Astrocyte of the spinal cord (primary cell): Measurements from ENCODE around the gene SLC26A1.

Experiments
- DNase-seq: peaks from one replicate; pipeline ENCODE4 v3.0.0; 2011; ENCODE audit warnings: low read depth, low spot score
- H3K4me3 ChIP-seq: 2 replicates; pipeline ENCODE4 v1.5.1; 2011; ENCODE audit warnings: low read depth, mild to moderate bottlenecking, low read length, moderate library complexity
- in situ Hi-C: cut with HindIII; loops from 2 replicates; pipeline ENCODE4 v1.10.0; 2017; ENCODE audit warnings: low sequenced_read_pairs
- TF ChIP-seq, protein P1 (sequence below): IDR thresholded peaks from 2 replicates; pipeline ENCODE4 v1.5.1; 2012; ENCODE audit warnings: low read depth, mild to moderate bottlenecking, low read length, inconsistent platforms

SLC26A1 gene

DNA sequence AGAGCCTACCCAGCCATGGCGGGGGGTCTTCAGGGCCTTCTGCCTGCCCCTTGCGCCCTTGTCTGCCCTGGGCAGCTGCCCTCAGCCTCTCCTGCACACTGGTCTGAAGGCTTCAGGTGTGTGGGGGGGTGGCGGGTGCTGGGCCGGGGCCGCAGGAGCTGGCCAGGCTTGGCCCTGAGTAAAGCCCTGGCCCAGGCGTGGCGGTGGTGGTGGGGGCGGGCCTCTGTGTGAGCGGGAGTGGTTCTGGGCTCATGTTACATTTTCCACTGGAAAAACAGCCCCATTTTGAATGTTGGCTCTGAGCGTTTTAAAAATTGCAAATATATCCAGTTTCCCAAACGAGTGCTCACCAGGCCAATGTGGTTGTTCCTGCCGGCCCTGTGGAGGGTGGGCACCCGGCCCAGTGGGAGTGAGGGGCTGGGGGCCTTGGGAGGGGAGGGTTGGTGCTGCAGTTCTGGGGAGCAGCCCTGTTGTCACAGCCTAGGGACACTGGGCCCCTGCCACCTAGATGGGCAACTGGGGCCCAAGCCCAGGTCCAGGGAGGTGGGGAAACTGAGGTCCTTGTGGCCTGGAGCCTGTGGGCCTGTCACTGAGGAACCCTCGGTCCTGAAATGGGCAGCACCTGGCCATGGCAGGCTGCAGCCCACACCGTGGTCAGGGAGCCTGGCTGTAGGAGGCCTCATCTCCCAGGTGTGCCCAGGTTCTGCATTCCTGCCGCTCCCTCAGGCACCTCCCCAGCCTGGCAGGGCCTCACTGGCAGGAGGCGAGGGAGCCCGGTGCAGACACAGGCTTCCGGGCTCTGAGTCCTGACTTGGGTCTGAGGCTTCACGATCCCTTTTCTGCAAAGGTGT is 46.5 kb upstream of the SLC26A1 start:
- DNase-seq: peak; percentile 61
- TF ChIP-seq, protein P1, sequence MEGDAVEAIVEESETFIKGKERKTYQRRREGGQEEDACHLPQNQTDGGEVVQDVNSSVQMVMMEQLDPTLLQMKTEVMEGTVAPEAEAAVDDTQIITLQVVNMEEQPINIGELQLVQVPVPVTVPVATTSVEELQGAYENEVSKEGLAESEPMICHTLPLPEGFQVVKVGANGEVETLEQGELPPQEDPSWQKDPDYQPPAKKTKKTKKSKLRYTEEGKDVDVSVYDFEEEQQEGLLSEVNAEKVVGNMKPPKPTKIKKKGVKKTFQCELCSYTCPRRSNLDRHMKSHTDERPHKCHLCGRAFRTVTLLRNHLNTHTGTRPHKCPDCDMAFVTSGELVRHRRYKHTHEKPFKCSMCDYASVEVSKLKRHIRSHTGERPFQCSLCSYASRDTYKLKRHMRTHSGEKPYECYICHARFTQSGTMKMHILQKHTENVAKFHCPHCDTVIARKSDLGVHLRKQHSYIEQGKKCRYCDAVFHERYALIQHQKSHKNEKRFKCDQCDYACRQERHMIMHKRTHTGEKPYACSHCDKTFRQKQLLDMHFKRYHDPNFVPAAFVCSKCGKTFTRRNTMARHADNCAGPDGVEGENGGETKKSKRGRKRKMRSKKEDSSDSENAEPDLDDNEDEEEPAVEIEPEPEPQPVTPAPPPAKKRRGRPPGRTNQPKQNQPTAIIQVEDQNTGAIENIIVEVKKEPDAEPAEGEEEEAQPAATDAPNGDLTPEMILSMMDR: no peak
- no peak overlapping the region for H3K4me3 ChIP-seq
- in situ Hi-C loops: no loop called here

GRCh38 chr4:1038948-1039492 is 45.8 kb upstream of the SLC26A1 start:
- in situ Hi-C loops: no loop called here
- no peak for DNase-seq
- TF ChIP-seq, protein P1: no peak
- no peak overlapping the region for H3K4me3 ChIP-seq

DNA sequence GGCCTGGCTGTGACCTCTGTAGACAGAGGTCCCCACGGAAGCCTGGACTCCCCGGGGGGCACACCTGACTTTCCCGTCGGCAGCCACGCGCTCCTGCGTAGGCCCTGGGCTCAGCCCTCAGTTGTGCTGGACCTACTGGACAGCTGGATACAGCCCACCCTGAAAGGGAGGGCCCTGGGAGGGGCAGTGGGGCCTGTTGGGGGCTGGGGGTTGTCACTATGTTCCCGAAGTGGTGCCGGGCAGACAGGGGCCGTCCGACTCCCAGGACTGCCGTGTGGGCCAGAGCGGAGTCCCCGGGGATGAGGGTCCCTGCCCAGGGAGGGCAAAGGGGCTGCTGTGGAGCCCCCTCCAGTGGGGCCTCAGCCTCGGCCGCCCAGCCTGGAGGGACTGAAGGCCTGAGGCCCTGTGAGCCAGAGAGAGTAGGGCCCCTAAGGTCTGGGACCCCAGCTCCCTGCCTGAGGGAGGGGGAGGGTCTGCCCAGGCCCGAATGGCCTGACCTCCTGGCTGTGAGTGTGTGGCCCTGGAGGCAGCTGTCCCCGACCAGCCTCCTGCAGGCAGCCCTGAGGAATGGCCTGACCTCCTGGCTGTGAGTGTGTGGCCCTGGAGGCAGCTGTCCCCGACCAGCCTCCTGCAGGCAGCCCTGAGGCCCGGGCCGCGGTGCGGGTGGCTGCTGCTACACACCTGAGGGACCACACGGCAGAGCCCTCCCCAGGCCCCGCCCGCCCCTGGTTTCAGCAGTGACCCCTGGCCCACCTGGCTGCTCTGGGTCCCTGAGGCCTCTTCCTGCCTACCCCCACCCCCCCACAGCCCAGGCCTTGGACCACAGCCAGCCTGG is 44.0 kb upstream of the SLC26A1 start:
- in situ Hi-C loops: no loop called here
- TF ChIP-seq, protein P1: no peak
- no peak for DNase-seq
- H3K4me3 ChIP-seq: no peak overlapping the region

DNA sequence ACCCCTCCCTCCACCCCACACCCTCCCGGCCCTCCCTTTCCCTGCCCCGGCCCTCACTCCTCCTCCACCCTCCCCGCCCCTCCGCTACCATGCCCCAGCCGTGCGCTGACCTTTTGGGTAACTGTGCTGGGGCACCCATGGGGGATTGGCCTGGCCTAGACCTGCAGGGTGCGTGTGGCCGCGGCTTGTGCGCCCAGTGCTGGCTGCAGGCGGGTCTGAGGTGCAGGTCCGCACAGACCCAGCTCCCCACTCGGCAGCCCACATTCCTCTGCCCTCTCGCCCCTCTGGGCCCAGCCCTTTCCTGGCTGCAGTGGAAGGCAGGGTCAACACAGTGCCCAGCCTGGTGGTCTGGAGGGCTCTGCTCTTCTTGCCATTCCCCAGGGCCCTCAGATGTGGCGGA is 42.9 kb upstream of the SLC26A1 start:
- no peak for DNase-seq
- TF ChIP-seq, protein P1: no peak
- in situ Hi-C loops: no loop called here
- H3K4me3 ChIP-seq: no peak overlapping the region

DNA sequence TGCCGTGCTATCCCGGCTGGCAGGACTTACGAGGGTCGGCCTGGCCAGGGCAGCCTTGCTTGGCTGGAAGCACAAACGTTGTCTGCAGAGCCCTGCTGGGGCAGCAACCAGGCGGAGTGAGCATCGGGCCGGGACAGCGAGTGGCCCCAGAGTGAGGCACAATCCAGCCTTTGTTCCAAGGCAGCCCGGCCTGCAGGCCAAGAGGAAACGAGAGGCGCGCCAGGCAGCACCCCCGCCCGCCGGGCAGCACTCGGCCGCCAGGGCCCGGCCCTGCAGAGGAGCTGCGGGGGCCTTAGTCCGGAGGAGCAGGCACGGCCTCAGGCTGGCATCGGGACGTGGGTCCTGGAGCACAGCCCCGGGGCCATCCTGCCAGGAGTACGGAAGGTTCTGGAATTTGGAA is 42.3 kb upstream of the SLC26A1 start:
- TF ChIP-seq, protein P1: no peak
- DNase-seq: no peak
- in situ Hi-C loops: no loop called here
- H3K4me3 ChIP-seq: no peak overlapping the region

GRCh38 chr4:1033840-1034551 is 40.8 kb upstream of the SLC26A1 start:
- no peak overlapping the region for H3K4me3 ChIP-seq
- TF ChIP-seq, protein P1: no peak
- DNase-seq: peak; percentile 73
- in situ Hi-C loops: no loop called here
